HEK293 (cell line): ENCODE results near the gene PTGER2.
A peak's percentile ranks its signal among the peaks of the same experiment; 100 is the strongest.

ENCODE experiments used
- CTCF ChIA-PET: fragments of 350-600 bp; formaldehyde crosslinking; extraction: SDS; loops from one replicate; lab custom pipeline; 2021; ENCODE audit warnings: antibody characterized with exemption; lab: Yijun Ruan, JAX
- POLR2A ChIA-PET: fragments of 300-600 bp; formaldehyde crosslinking; extraction: SDS; loops from one replicate; lab custom pipeline; 2020; ENCODE audit warnings: antibody characterized with exemption, inconsistent platforms; lab: Yijun Ruan, JAX
- H3K27ac ChIP-seq: fragments of 200-500 bp; sonication (Bioruptor generic); 2 replicates; pipeline ENCODE4 v1.5.1; 2014; ENCODE audit warnings: low read depth, low read length, control low read depth, inconsistent platforms; ENCODE audit errors: extremely low read depth
- H3K36me3 ChIP-seq, 2 experiments: fragments of 200-500 bp in 1 of 2; sonication (Bioruptor generic) in 1 of 2; 1 replicate in 1 of 2; 2 replicates in 1 of 2; pipeline ENCODE4 v1.5.1; 2014 to 2017; ENCODE audit warnings: inconsistent platforms in 2 of 2, low read length in 2 of 2; ENCODE audit not compliant: control insufficient read depth in 2 of 2, insufficient read depth in 1 of 2
- H3K4me1 ChIP-seq: fragments of 200-500 bp; sonication (Bioruptor generic); 2 replicates; pipeline ENCODE4 v1.5.1; 2014; ENCODE audit warnings: mild to moderate bottlenecking, low read length, inconsistent platforms; ENCODE audit not compliant: control insufficient read depth, insufficient read depth
- H3K4me3 ChIP-seq: 2 replicates; pipeline ENCODE4 v1.5.1; 2011; ENCODE audit warnings: low read depth, mild to moderate bottlenecking, control low read depth, low read length, moderate library complexity
- H3K9me3 ChIP-seq: fragments of 200-500 bp; sonication (Bioruptor generic); 2 replicates; pipeline ENCODE4 v1.5.1; 2014; ENCODE audit warnings: low read depth, low read length, inconsistent platforms; ENCODE audit not compliant: control insufficient read depth, insufficient read depth
- AEBP2 ChIP-seq: fragments of 450-650 bp; formaldehyde crosslinking; IDR thresholded peaks from 2 replicates; pipeline ENCODE4 v1.5.1; 2016; ENCODE audit warnings: missing biosample characterization, missing genetic modification characterization, borderline replicate concordance
- OSR2 ChIP-seq: fragments of 450-650 bp; formaldehyde crosslinking; IDR thresholded peaks from 2 replicates; pipeline ENCODE4 v1.5.1; 2016; ENCODE audit warnings: missing biosample characterization, missing genetic modification characterization
- REPIN1 ChIP-seq: fragments of 450-650 bp; formaldehyde crosslinking; IDR thresholded peaks from 2 replicates; pipeline ENCODE4 v1.5.1; 2017; ENCODE audit warnings: missing biosample characterization, missing genetic modification characterization, low read depth
- ZBTB10 ChIP-seq: fragments of 450-650 bp; formaldehyde crosslinking; IDR thresholded peaks from 2 replicates; pipeline ENCODE4 v1.5.1; 2016; ENCODE audit warnings: missing biosample characterization, missing genetic modification characterization
- ZFP37 ChIP-seq: fragments of 450-650 bp; formaldehyde crosslinking; IDR thresholded peaks from 2 replicates; pipeline ENCODE4 v1.5.1; 2016; ENCODE audit warnings: missing biosample characterization, missing genetic modification characterization
- ZFP41 ChIP-seq: fragments of 450-650 bp; formaldehyde crosslinking; IDR thresholded peaks from 2 replicates; pipeline ENCODE4 v1.5.1; 2016; ENCODE audit warnings: missing biosample characterization, missing genetic modification characterization, borderline replicate concordance
- ZNF155 ChIP-seq: fragments of 450-650 bp; formaldehyde crosslinking; IDR thresholded peaks from 2 replicates; pipeline ENCODE4 v1.5.1; 2016; ENCODE audit warnings: missing biosample characterization, missing genetic modification characterization
- ZNF175 ChIP-seq: fragments of 450-650 bp; formaldehyde crosslinking; IDR thresholded peaks from 2 replicates; pipeline ENCODE4 v1.5.1; 2016; ENCODE audit warnings: missing biosample characterization, missing genetic modification characterization
- ZNF2 ChIP-seq: fragments of 450-650 bp; formaldehyde crosslinking; IDR thresholded peaks from 2 replicates; pipeline ENCODE4 v1.5.1; 2016; ENCODE audit warnings: missing biosample characterization, missing genetic modification characterization
- ZNF274 ChIP-seq, 2 experiments: fragments of 200-500 bp in 1 of 2; fragments of 450-650 bp in 1 of 2; sonication (Bioruptor generic) in 1 of 2; formaldehyde crosslinking in 1 of 2; IDR thresholded peaks; 2 replicates each; pipeline versions ENCODE4 v1.5.1 to v1.6.1; 2014 to 2016; ENCODE audit warnings: borderline replicate concordance in 1 of 2, inconsistent platforms in 1 of 2, low read length in 1 of 2, missing biosample characterization in 1 of 2, missing genetic modification characterization in 1 of 2
- ZNF362 ChIP-seq: fragments of 450-650 bp; formaldehyde crosslinking; IDR thresholded peaks from 2 replicates; pipeline ENCODE4 v1.5.1; 2016; ENCODE audit warnings: missing biosample characterization, missing genetic modification characterization
- ZNF37A ChIP-seq: fragments of 450-650 bp; IDR thresholded peaks from 2 replicates; pipeline ENCODE4 v1.5.1; 2018; ENCODE audit warnings: missing biosample characterization, missing genetic modification characterization
- ZNF391 ChIP-seq: fragments of 450-650 bp; formaldehyde crosslinking; IDR thresholded peaks from 2 replicates; pipeline ENCODE4 v1.5.1; 2016; ENCODE audit warnings: low read depth, missing biosample characterization, missing genetic modification characterization, borderline replicate concordance
- ZNF404 ChIP-seq: fragments of 450-650 bp; formaldehyde crosslinking; IDR thresholded peaks from 2 replicates; pipeline ENCODE4 v1.5.1; 2017; ENCODE audit warnings: missing biosample characterization, missing genetic modification characterization
- ZNF558 ChIP-seq: fragments of 450-650 bp; formaldehyde crosslinking; IDR thresholded peaks from 2 replicates; pipeline ENCODE4 v1.5.1; 2016; ENCODE audit warnings: missing biosample characterization, missing genetic modification characterization
- ZNF560 ChIP-seq: fragments of 450-650 bp; formaldehyde crosslinking; IDR thresholded peaks from 2 replicates; pipeline ENCODE4 v1.5.1; 2017; ENCODE audit warnings: missing biosample characterization, missing genetic modification characterization, borderline replicate concordance
- ZNF626 ChIP-seq: fragments of 450-650 bp; sonication (Bioruptor Pico); formaldehyde crosslinking; IDR thresholded peaks from 2 replicates; pipeline ENCODE4 v1.5.1; 2018; ENCODE audit warnings: missing biosample characterization, missing genetic modification characterization, inconsistent platforms
- ZNF645 ChIP-seq: fragments of 450-650 bp; formaldehyde crosslinking; IDR thresholded peaks from 2 replicates; pipeline ENCODE4; 2016; ENCODE audit warnings: missing biosample characterization, missing genetic modification characterization
- ZNF658 ChIP-seq: fragments of 450-650 bp; formaldehyde crosslinking; IDR thresholded peaks from 2 replicates; pipeline ENCODE4; 2016; ENCODE audit warnings: missing biosample characterization, missing genetic modification characterization
- ZNF664 ChIP-seq: fragments of 450-650 bp; formaldehyde crosslinking; IDR thresholded peaks from 2 replicates; pipeline ENCODE4 v1.5.1; 2016; ENCODE audit warnings: missing biosample characterization, missing genetic modification characterization
- ZSCAN30 ChIP-seq: fragments of 450-650 bp; IDR thresholded peaks from 2 replicates; pipeline ENCODE4 v1.5.1; 2018; ENCODE audit warnings: missing biosample characterization, mild to moderate bottlenecking, missing genetic modification characterization, moderate library complexity
- TF ChIP-seq, protein P1 (sequence below): fragments of 450-650 bp; IDR thresholded peaks from 2 replicates; pipeline ENCODE4 v1.5.1; 2018; ENCODE audit warnings: missing biosample characterization, missing genetic modification characterization
- TF ChIP-seq, protein P2 (sequence below): fragments of 450-650 bp; formaldehyde crosslinking; IDR thresholded peaks from 2 replicates; pipeline ENCODE4 v1.5.1; 2017; ENCODE audit warnings: missing biosample characterization, missing genetic modification characterization

PTGER2 gene

DNA sequence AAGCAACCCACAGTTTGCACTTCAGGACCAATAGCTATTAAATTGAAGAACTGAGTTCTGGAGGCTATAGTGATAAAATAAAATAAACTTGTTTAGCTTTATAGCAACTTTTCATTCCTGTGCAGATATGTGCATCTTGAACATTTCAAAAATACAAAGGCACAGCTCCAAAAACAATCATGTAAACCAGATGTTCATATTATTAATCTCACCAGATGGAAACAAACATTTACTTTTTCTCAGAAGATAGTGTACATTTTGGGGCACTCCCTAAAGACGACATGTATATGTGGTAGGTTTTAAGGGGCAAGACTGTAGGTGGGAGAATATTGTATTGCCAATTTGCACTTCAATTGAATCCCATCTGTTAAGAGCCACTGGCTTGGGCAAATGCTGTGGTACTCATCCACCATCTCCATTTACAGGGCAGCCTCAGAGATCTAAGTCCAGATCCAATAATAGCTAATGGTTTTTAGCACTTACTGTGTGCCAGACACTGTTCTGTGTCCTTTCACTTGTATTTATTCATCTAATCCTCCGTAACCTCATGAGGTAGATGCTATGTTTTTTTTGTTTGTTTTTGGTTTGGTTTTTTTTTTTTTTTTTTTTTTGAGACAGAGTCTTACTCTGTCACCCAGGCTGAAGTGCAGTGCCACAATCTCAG lies 49.1 kb downstream of the PTGER2 start:
- TF ChIP-seq ZFP41 (tag by site-specific recombination) (no peak), ZNF274 (IDR thresholded peaks at IDR 0.05; ENCODE audit: low read length) (no peak), ZNF274 (tag by site-specific recombination; IDR thresholded peaks at IDR 0.05; ENCODE audit: borderline replicate concordance) (no peak), ZNF560 (tag by site-specific recombination) (no peak), ZNF404 (tag by site-specific recombination) (no peak), ZNF391 (tag by site-specific recombination) (no peak), REPIN1 (no peak), OSR2 (tag by site-specific recombination) (no peak), ZNF362 (tag by site-specific recombination) (no peak), ZFP37 (no peak), AEBP2 (tag by site-specific recombination) (no peak), ZNF645 (no peak), ZNF664 (tag by site-specific recombination) (no peak), ZNF37A (tag by site-specific recombination) (no peak)
- TF ChIP-seq, protein P1, sequence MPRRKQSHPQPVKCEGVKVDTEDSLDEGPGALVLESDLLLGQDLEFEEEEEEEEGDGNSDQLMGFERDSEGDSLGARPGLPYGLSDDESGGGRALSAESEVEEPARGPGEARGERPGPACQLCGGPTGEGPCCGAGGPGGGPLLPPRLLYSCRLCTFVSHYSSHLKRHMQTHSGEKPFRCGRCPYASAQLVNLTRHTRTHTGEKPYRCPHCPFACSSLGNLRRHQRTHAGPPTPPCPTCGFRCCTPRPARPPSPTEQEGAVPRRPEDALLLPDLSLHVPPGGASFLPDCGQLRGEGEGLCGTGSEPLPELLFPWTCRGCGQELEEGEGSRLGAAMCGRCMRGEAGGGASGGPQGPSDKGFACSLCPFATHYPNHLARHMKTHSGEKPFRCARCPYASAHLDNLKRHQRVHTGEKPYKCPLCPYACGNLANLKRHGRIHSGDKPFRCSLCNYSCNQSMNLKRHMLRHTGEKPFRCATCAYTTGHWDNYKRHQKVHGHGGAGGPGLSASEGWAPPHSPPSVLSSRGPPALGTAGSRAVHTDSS (tag by site-specific recombination) = no peak
- TF ChIP-seq, protein P2, sequence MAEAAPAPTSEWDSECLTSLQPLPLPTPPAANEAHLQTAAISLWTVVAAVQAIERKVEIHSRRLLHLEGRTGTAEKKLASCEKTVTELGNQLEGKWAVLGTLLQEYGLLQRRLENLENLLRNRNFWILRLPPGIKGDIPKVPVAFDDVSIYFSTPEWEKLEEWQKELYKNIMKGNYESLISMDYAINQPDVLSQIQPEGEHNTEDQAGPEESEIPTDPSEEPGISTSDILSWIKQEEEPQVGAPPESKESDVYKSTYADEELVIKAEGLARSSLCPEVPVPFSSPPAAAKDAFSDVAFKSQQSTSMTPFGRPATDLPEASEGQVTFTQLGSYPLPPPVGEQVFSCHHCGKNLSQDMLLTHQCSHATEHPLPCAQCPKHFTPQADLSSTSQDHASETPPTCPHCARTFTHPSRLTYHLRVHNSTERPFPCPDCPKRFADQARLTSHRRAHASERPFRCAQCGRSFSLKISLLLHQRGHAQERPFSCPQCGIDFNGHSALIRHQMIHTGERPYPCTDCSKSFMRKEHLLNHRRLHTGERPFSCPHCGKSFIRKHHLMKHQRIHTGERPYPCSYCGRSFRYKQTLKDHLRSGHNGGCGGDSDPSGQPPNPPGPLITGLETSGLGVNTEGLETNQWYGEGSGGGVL (tag by site-specific recombination) = no peak
- H3K4me1 ChIP-seq = peaks cover 9% of the 10 kb centered on the region
- H3K36me3 ChIP-seq = no peaks in the 10 kb centered on the region
- no peak overlapping the region for H3K4me3 ChIP-seq
- no peaks in the 10 kb centered on the region for H3K9me3 ChIP-seq
- POLR2A ChIA-PET = no interaction called here
- CTCF ChIA-PET = interaction anchor here (0.6 kb wide), 1 partner anchor 87 kb away, joined by 4 read pairs; no protein-coding TSS in a partner anchor
- H3K27ac ChIP-seq = 0 out of 2 replicates have a peak overlapping the region, but pooled peaks have one; percentile 24

DNA sequence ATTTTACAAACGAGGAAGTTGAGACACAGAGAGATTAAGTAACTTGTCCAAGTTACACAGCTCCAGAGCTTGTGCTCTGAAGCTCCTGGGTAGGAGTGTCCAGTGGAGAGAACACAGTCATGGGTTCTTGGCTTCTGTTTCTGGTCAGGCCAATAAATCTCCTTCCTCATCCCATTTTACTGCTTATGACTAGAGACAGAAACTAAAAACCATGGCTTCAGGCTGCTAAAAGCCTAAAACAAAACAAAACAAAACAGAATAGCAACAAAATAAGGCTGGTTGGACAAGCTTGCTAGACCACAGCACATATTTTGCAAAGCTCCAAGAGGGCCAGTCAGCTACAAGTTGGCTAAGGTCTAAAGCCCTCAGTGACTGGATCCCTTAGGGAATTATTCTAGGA lies 49.8 kb downstream of the PTGER2 start:
- TF ChIP-seq ZSCAN30 (tag by site-specific recombination) = no peak
- no peak for TF ChIP-seq ZNF626 (tag by site-specific recombination)
- no peak for TF ChIP-seq ZNF155 (tag by site-specific recombination)
- no peak for TF ChIP-seq ZNF362 (tag by site-specific recombination)
- no peak for TF ChIP-seq ZNF558
- TF ChIP-seq ZNF175 (tag by site-specific recombination) = no peak
- TF ChIP-seq ZNF658 (tag by site-specific recombination) = no peak
- no peak for TF ChIP-seq ZBTB10 (tag by site-specific recombination)
- TF ChIP-seq ZNF2 (tag by site-specific recombination) = no peak
- no peaks in the 10 kb centered on the region for H3K9me3 ChIP-seq
- POLR2A ChIA-PET = no interaction called here
- CTCF ChIA-PET = interaction anchor here (0.6 kb wide), 1 partner anchor 86 kb away, joined by 4 read pairs; no protein-coding TSS in a partner anchor
- H3K27ac ChIP-seq = no peak overlapping the region
- no peak overlapping the region for H3K4me3 ChIP-seq
- H3K4me1 ChIP-seq = peaks cover 9% of the 10 kb centered on the region
- no peaks in the 10 kb centered on the region for H3K36me3 ChIP-seq
